ENCODE results near the gene CDC45. TPM values are rescaled to one million over a fixed set of nuclear protein-coding genes. Genes with fewer than 3 reads are reported as not detected.
"Not testable (repeated sequence)": the region's sequence is repeated elsewhere in the genome, so short reads cannot be mapped to it uniquely, and the experiment has no call there.

The CDC45 gene
- total RNA-seq, 2 experiments from 2014 or later: 80.2 to 83.0 TPM

- H3K4me2 ChIP-seq (ENCODE audit: low read length): no peak overlapping the region
- no TSS peak for BruUV-seq (replicated peaks)
- no peak overlapping the region for H3K4me3 ChIP-seq (ENCODE audit: low read depth, low read length, poor library complexity, severe bottlenecking)
- no peaks in the 10 kb centered on the region for H3K36me3 ChIP-seq (ENCODE audit: insufficient read depth, low read length)
- H3K27ac ChIP-seq (ENCODE audit: low read depth, low read length, poor library complexity, severe bottlenecking): no peak overlapping the region
- intact Hi-C loops (cut with micrococcal nuclease; ENCODE audit: unreplicated experiment): no loop called here
- ChIA-PET CTCF (ENCODE audit: unreplicated experiment) (no interaction called here), POLR2A (no interaction called here)
- H3K4me1 ChIP-seq (ENCODE audit: insufficient read depth, low read length, poor library complexity, severe bottlenecking): no peaks in the 10 kb centered on the region
- H3K9me3 ChIP-seq (ENCODE audit: low read length): no peaks in the 10 kb centered on the region
- no peak for DNase-seq (ENCODE audit: low spot score)
- no peak for TF ChIP-seq CTCF (conservative IDR thresholded peaks at IDR 0.05; ENCODE audit: low read length)
- no peak for TF ChIP-seq EZH2phosphoT487 (IDR thresholded peaks at IDR 0.05; ENCODE audit: borderline replicate concordance, low read depth, low read length)
- H3K9me2 ChIP-seq (ENCODE audit: insufficient read depth, low read length): no peaks in the 10 kb centered on the region
- H3K79me2 ChIP-seq (ENCODE audit: insufficient read depth, low read depth, low read length): no peaks in the 10 kb centered on the region
- no peaks in the 10 kb centered on the region for H4K20me1 ChIP-seq (ENCODE audit: insufficient read depth, low read length)
- no peak overlapping the region for H2AFZ ChIP-seq (ENCODE audit: low read length)
These were observed 67.9 kb downstream of the CDC45 start for GRCh38 chr22:19547620-19548019.

- DNase-seq (ENCODE audit: low spot score); H3K36me3 ChIP-seq (ENCODE audit: insufficient read depth, low read length); H3K27ac ChIP-seq (ENCODE audit: low read depth, low read length, poor library complexity, severe bottlenecking); H3K79me2 ChIP-seq (ENCODE audit: insufficient read depth, low read depth, low read length); POLR2A ChIA-PET; CTCF ChIA-PET (ENCODE audit: unreplicated experiment); intact Hi-C loops (cut with micrococcal nuclease; ENCODE audit: unreplicated experiment); H4K20me1 ChIP-seq (ENCODE audit: insufficient read depth, low read length); H3K9me3 ChIP-seq (ENCODE audit: low read length); H3K4me1 ChIP-seq (ENCODE audit: insufficient read depth, low read length, poor library complexity, severe bottlenecking); H3K4me2 ChIP-seq (ENCODE audit: low read length); BruUV-seq (replicated peaks); H3K9me2 ChIP-seq (ENCODE audit: insufficient read depth, low read length); H3K4me3 ChIP-seq (ENCODE audit: low read depth, low read length, poor library complexity, severe bottlenecking); H2AFZ ChIP-seq (ENCODE audit: low read length): not testable (repeated sequence)
These were observed 68.7 kb downstream of the CDC45 start for GRCh38 chr22:19548427-19548826.

GRCh38 chr22:19548964-19549363 is 69.2 kb downstream of the CDC45 start:
- H2AFZ ChIP-seq (ENCODE audit: low read length): no peak overlapping the region
- intact Hi-C loops (cut with micrococcal nuclease; ENCODE audit: unreplicated experiment): no loop called here
- TF ChIP-seq CTCF (conservative IDR thresholded peaks at IDR 0.05; ENCODE audit: low read length): no peak
- no peak for TF ChIP-seq EZH2phosphoT487 (IDR thresholded peaks at IDR 0.05; ENCODE audit: borderline replicate concordance, low read depth, low read length)
- H3K36me3 ChIP-seq (ENCODE audit: insufficient read depth, low read length): no peaks in the 10 kb centered on the region
- no peak overlapping the region for H3K4me2 ChIP-seq (ENCODE audit: low read length)
- H3K4me1 ChIP-seq (ENCODE audit: insufficient read depth, low read length, poor library complexity, severe bottlenecking): no peaks in the 10 kb centered on the region
- H3K9me2 ChIP-seq (ENCODE audit: insufficient read depth, low read length): no peaks in the 10 kb centered on the region
- H3K79me2 ChIP-seq (ENCODE audit: insufficient read depth, low read depth, low read length): no peaks in the 10 kb centered on the region
- BruUV-seq (replicated peaks): no TSS peak
- no peak for DNase-seq (ENCODE audit: low spot score)
- H4K20me1 ChIP-seq (ENCODE audit: insufficient read depth, low read length): no peaks in the 10 kb centered on the region
- ChIA-PET POLR2A (no interaction called here), CTCF (ENCODE audit: unreplicated experiment) (no interaction called here)
- no peak overlapping the region for H3K4me3 ChIP-seq (ENCODE audit: low read depth, low read length, poor library complexity, severe bottlenecking)
- H3K9me3 ChIP-seq (ENCODE audit: low read length): no peaks in the 10 kb centered on the region; the same call in 1 of the 2 replicates
- H3K27ac ChIP-seq (ENCODE audit: low read depth, low read length, poor library complexity, severe bottlenecking): no peak overlapping the region
